ENCODE measurements around the gene SYNGAP1. TPM values are rescaled to one million over a fixed set of nuclear protein-coding genes. Genes with fewer than 3 reads are reported as not detected.

The SYNGAP1 gene
- total RNA-seq, 1 experiment from 2014 or later: 18.8 TPM

DNA sequence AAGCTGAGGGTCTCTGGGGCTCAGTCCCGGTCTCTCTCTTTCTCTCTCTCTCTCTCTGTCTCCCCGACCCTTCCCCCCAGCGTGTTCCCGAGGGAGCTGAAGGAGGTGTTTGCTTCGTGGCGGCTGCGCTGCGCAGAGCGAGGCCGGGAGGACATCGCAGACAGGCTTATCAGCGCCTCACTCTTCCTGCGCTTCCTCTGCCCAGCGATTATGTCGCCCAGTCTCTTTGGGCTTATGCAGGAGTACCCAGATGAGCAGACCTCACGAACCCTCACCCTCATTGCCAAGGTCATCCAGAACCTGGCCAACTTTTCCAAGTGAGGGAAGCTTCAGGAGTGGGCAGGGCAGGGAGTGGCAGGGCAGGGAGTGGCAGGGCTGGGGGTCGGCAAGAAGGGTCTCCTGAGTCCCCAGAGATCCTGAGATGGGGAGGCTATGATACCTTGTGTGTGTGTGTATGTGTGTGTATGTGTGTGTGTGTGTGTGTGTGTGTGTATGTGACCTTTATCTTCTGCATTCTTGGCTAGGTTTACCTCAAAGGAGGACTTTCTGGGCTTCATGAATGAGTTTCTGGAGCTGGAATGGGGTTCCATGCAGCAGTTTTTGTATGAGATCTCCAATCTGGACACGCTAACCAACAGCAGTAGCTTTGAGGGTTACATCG is 20.9 kb downstream of the SYNGAP1 start:
- no TSS peak for BruUV-seq (replicated peaks)
- intact Hi-C loops (cut with micrococcal nuclease; ENCODE audit: unreplicated experiment): no loop called here

DNA sequence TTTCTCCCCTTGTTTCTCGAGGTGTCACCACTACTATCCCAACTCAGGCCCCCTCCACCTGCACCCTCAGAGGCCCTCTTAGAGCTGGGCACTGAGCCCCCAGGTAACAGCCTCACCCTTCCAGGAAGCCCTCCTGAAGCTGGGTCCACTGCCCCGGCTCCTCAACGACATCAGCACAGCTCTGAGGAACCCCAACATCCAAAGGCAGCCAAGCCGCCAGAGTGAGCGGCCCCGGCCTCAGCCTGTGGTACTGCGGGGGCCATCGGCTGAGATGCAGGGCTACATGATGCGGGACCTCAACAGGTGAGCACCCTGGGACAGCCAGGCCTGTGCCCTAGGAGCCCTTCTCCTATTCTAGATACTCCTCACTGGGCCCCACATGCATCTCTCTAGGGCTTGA is 21.6 kb downstream of the SYNGAP1 start:
- no peaks in the 10 kb centered on the region for H3K36me3 Mint-ChIP-seq (ENCODE audit: insufficient read depth, unreplicated experiment)
- BruUV-seq (replicated peaks): no TSS peak
- intact Hi-C loops (cut with micrococcal nuclease; ENCODE audit: unreplicated experiment): no loop called here
- no peak overlapping the region for H3K27ac Mint-ChIP-seq (ENCODE audit: unreplicated experiment)
- no peaks in the 10 kb centered on the region for H3K4me1 Mint-ChIP-seq (ENCODE audit: low read depth, unreplicated experiment)
- no peaks in the 10 kb centered on the region for H3K9me3 Mint-ChIP-seq (ENCODE audit: low read depth, unreplicated experiment)
- TF ChIP-seq, protein P1, sequence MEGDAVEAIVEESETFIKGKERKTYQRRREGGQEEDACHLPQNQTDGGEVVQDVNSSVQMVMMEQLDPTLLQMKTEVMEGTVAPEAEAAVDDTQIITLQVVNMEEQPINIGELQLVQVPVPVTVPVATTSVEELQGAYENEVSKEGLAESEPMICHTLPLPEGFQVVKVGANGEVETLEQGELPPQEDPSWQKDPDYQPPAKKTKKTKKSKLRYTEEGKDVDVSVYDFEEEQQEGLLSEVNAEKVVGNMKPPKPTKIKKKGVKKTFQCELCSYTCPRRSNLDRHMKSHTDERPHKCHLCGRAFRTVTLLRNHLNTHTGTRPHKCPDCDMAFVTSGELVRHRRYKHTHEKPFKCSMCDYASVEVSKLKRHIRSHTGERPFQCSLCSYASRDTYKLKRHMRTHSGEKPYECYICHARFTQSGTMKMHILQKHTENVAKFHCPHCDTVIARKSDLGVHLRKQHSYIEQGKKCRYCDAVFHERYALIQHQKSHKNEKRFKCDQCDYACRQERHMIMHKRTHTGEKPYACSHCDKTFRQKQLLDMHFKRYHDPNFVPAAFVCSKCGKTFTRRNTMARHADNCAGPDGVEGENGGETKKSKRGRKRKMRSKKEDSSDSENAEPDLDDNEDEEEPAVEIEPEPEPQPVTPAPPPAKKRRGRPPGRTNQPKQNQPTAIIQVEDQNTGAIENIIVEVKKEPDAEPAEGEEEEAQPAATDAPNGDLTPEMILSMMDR (IDR thresholded peaks at IDR 0.05; ENCODE audit: unreplicated experiment): no peak
- no peak overlapping the region for H3K4me3 Mint-ChIP-seq (ENCODE audit: low read depth, unreplicated experiment)
- CTCF ChIA-PET: interaction anchor here (0.9 kb wide), 1 partner anchor 13 kb away, joined by 3 read pairs; no protein-coding TSS in a partner anchor
- no peaks in the 10 kb centered on the region for H3K27me3 Mint-ChIP-seq (ENCODE audit: unreplicated experiment)
- DNase-seq: no peak

More for the DNA sequence above, 20.9 kb downstream of the SYNGAP1 start:
- TF ChIP-seq, protein P1 (IDR thresholded peaks at IDR 0.05; ENCODE audit: unreplicated experiment): no peak
- no peak for DNase-seq
- no peaks in the 10 kb centered on the region for H3K4me1 Mint-ChIP-seq (ENCODE audit: low read depth, unreplicated experiment)
- peaks cover 4% of the 10 kb centered on the region for H3K36me3 Mint-ChIP-seq (ENCODE audit: insufficient read depth, unreplicated experiment)
- CTCF ChIA-PET: interaction anchor here (0.6 to 0.9 kb wide), 2 partner anchors 12 to 124 kb away, joined by 3 read pairs; no protein-coding TSS in a partner anchor
- no peaks in the 10 kb centered on the region for H3K9me3 Mint-ChIP-seq (ENCODE audit: low read depth, unreplicated experiment)
- no peak overlapping the region for H3K4me3 Mint-ChIP-seq (ENCODE audit: low read depth, unreplicated experiment)
- H3K27ac Mint-ChIP-seq (ENCODE audit: unreplicated experiment): no peak overlapping the region
- H3K27me3 Mint-ChIP-seq (ENCODE audit: unreplicated experiment): no peaks in the 10 kb centered on the region

DNA sequence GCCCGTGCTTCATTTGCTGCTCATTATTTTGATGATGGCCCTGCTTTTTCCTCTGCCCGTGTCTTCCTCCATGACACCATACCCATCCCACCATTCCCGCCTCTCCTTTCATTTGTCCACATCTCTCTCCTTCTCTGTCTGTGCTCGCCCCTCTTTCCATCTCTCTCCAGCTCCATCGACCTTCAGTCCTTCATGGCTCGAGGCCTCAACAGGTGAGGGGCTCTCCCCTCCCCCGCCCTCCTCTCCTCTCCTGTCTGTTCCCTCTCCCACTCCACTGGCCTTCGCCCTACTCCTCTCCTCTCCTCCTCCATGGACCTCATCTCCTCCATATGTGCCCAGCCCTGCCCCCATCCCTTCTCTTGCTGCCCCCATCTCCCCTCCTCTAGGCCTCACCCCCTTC is 22.4 kb downstream of the SYNGAP1 start:
- Mint-ChIP-seq H3K27me3 (ENCODE audit: unreplicated experiment) (no peaks in the 10 kb centered on the region), H3K27ac (ENCODE audit: unreplicated experiment) (no peak overlapping the region), H3K36me3 (ENCODE audit: insufficient read depth, unreplicated experiment) (no peaks in the 10 kb centered on the region), H3K4me1 (ENCODE audit: low read depth, unreplicated experiment) (no peaks in the 10 kb centered on the region), H3K9me3 (ENCODE audit: low read depth, unreplicated experiment) (no peaks in the 10 kb centered on the region), H3K4me3 (ENCODE audit: low read depth, unreplicated experiment) (no peak overlapping the region)
- intact Hi-C loops (cut with micrococcal nuclease; ENCODE audit: unreplicated experiment): no loop called here
- DNase-seq: no peak
- TF ChIP-seq, protein P1 (IDR thresholded peaks at IDR 0.05; ENCODE audit: unreplicated experiment): no peak
- CTCF ChIA-PET: interaction anchor here (0.5 kb wide), 1 partner anchor 124 kb away, joined by 3 read pairs; no protein-coding TSS in a partner anchor
- BruUV-seq (replicated peaks): no TSS peak

DNA sequence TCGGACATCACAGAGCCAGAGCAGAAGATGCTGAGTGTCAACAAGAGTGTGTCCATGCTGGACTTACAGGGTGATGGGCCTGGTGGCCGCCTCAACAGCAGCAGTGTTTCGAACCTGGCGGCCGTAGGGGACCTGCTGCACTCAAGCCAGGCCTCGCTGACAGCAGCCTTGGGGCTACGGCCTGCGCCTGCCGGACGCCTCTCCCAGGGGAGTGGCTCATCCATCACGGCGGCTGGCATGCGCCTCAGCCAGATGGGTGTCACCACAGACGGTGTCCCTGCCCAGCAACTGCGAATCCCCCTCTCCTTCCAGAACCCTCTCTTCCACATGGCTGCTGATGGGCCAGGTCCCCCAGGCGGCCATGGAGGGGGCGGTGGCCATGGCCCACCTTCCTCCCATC is 23.2 kb downstream of the SYNGAP1 start:
- no peaks in the 10 kb centered on the region for H3K27me3 Mint-ChIP-seq (ENCODE audit: unreplicated experiment)
- CTCF ChIA-PET: no interaction called here
- intact Hi-C loops (cut with micrococcal nuclease; ENCODE audit: unreplicated experiment): no loop called here
- TF ChIP-seq, protein P1 (IDR thresholded peaks at IDR 0.05; ENCODE audit: unreplicated experiment): no peak
- BruUV-seq (replicated peaks): no TSS peak
- H3K27ac Mint-ChIP-seq (ENCODE audit: unreplicated experiment): no peak overlapping the region
- H3K4me3 Mint-ChIP-seq (ENCODE audit: low read depth, unreplicated experiment): no peak overlapping the region
- no peaks in the 10 kb centered on the region for H3K36me3 Mint-ChIP-seq (ENCODE audit: insufficient read depth, unreplicated experiment)
- no peaks in the 10 kb centered on the region for H3K4me1 Mint-ChIP-seq (ENCODE audit: low read depth, unreplicated experiment)
- H3K9me3 Mint-ChIP-seq (ENCODE audit: low read depth, unreplicated experiment): no peaks in the 10 kb centered on the region
- DNase-seq: no peak
